Keratinocyte (primary cell): Measurements from ENCODE around the gene SMAD9. TPM values are rescaled to one million over a fixed set of nuclear protein-coding genes. Genes with fewer than 3 reads are reported as not detected.

ENCODE experiments used
- DNase-seq: peaks from one replicate; pipeline ENCODE4 v3.0.0-alpha.2; 2011; ENCODE audit warnings: low read depth, missing footprints, low spot score
- FAIRE-seq: peaks from 2 replicates; lab custom pipeline; 2011; peaks lifted over from hg19 to GRCh38; lab: Jason Lieb, UNC
- H2AFZ ChIP-seq: 2 replicates; pipeline ENCODE4 v1.6.0; 2012; ENCODE audit warnings: low read length, control low read depth, inconsistent platforms; ENCODE audit not compliant: control insufficient read depth
- H3K27ac ChIP-seq: 2 replicates; pipeline ENCODE4 v1.5.1; 2011; ENCODE audit warnings: low read length; ENCODE audit not compliant: control insufficient read depth, insufficient read depth
- H3K27me3 ChIP-seq: 3 replicates; pipeline ENCODE4 v1.6.0; 2011; ENCODE audit warnings: low read length; ENCODE audit not compliant: control insufficient read depth, insufficient read depth; ENCODE audit errors: extremely low read depth
- H3K36me3 ChIP-seq, 2 experiments: 2 replicates in 1 of 2; 3 replicates in 1 of 2; pipeline ENCODE4 v1.5.1; 2011; ENCODE audit warnings: low read length in 2 of 2, mild to moderate bottlenecking in 1 of 2; ENCODE audit not compliant: control insufficient read depth in 2 of 2, insufficient read depth in 2 of 2; ENCODE audit errors: extremely low read depth in 1 of 2
- H3K4me1 ChIP-seq: 3 replicates; pipeline ENCODE4 v1.5.1; 2011; ENCODE audit warnings: low read length; ENCODE audit not compliant: control insufficient read depth, insufficient read depth; ENCODE audit errors: extremely low read depth
- H3K4me2 ChIP-seq: 3 replicates; pipeline ENCODE4 v1.6.0; 2011; ENCODE audit warnings: low read depth, low read length; ENCODE audit not compliant: control insufficient read depth, insufficient read depth; ENCODE audit errors: extremely low read depth
- H3K4me3 ChIP-seq, 3 experiments: fragments of 200-600 bp in 1 of 3; sonication (generic) in 1 of 3; 2 replicates in 2 of 3; 3 replicates in 1 of 3; pipeline ENCODE4 v1.5.1; 2011 to 2016; ENCODE audit warnings: low read length in 3 of 3, mild to moderate bottlenecking in 3 of 3, control low read depth in 2 of 3, inconsistent platforms in 1 of 3, low read depth in 1 of 3, mixed read lengths in 1 of 3, mixed run types in 1 of 3, moderate library complexity in 1 of 3; ENCODE audit not compliant: control insufficient read depth in 2 of 3, insufficient read depth in 2 of 3; ENCODE audit errors: extremely low read depth in 1 of 3
- H3K79me2 ChIP-seq: 2 replicates; pipeline ENCODE4 v1.6.0; 2012; ENCODE audit warnings: low read length; ENCODE audit not compliant: control insufficient read depth, insufficient read depth
- H3K9ac ChIP-seq: 3 replicates; pipeline ENCODE4 v1.6.0; 2011; ENCODE audit warnings: low read length; ENCODE audit not compliant: control insufficient read depth, insufficient read depth; ENCODE audit errors: extremely low read depth
- H3K9me1 ChIP-seq: 3 replicates; pipeline ENCODE4 v1.6.0; 2011; ENCODE audit warnings: low read length; ENCODE audit not compliant: control insufficient read depth, insufficient read depth; ENCODE audit errors: extremely low read depth
- H3K9me3 ChIP-seq: 2 replicates; pipeline ENCODE4 v1.5.1; 2012; ENCODE audit warnings: low read depth, low read length; ENCODE audit not compliant: control insufficient read depth
- H4K20me1 ChIP-seq: 3 replicates; pipeline ENCODE4 v1.6.0; 2011; ENCODE audit warnings: low read length; ENCODE audit not compliant: control insufficient read depth, insufficient read depth; ENCODE audit errors: extremely low read depth
- EZH2 ChIP-seq: IDR thresholded peaks from one replicate; pipeline ENCODE4 v1.6.1; 2012; ENCODE audit warnings: inconsistent platforms, mild to moderate bottlenecking, low read length, moderate library complexity
- dilution Hi-C: fragments of 300-500 bp; cut with MboI; formaldehyde crosslinking; loops from one replicate; pipeline ENCODE4 v1.7.0; 2020; ENCODE audit warnings: low sequenced_read_pairs; ENCODE audit not compliant: extremely low pct_ligation_motif_present
- polyA plus RNA-seq, 5 experiments: library from polyadenylated mRNA; depleted of rRNA in 3 of 5; stranded (reverse) in 3 of 5; stranded (forward) in 1 of 5; unstranded in 1 of 5; fragments of >200 nt; gene quantifications; 1 replicate in 1 of 5; 2 replicates in 3 of 5; 3 replicates in 1 of 5; pipeline versions ENCODE4 v1.2.1 to v1.2.3, GENCODE V29; 2011 to 2012; ENCODE audit warnings: missing spikeins in 2 of 5, low read depth in 1 of 5, low replicate concordance in 1 of 5
- TF ChIP-seq, protein P1 (sequence below), 3 experiments: IDR thresholded peaks in 1 of 3; conservative IDR thresholded peaks in 1 of 3; optimal IDR thresholded peaks in 1 of 3; 2 replicates in 2 of 3; 3 replicates in 1 of 3; pipeline versions ENCODE3 to v1.5.1; 2011; ENCODE audit warnings: low read length in 3 of 3, mild to moderate bottlenecking in 3 of 3, moderate library complexity in 2 of 3, control low read depth in 1 of 3, inconsistent platforms in 1 of 3; ENCODE audit not compliant: insufficient read depth in 2 of 3; ENCODE audit errors: extremely low read depth in 1 of 3

SMAD9 gene
- polyA plus RNA-seq, 1 donor (not counting 4 experiments of a cell fraction or from before 2014, with no cell fraction given): 0.10 TPM

DNA sequence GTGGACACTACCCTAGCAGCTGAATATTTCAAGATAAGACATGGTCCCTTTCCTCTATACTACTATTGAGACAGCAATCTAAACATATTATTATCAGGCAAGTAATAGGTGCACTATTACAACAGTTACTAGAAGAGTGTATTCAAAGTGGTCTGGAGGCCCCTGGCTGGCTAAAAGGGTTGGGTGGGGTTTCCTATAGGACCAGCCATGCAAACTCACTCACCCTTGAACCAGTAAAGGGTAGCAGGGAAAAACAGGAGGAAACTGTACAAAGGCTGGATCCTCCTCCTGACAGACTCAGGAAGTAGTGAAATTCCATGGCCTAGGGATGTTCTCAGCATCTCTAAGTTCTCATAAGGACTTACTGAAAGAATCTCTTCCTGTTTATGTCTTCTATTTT, 7.7 kb downstream of the SMAD9 start:
- H3K4me2 ChIP-seq: no peak overlapping the region
- H3K4me1 ChIP-seq: no peaks in the 10 kb centered on the region
- no peak for DNase-seq
- TF ChIP-seq EZH2: no peak
- TF ChIP-seq, protein P1, sequence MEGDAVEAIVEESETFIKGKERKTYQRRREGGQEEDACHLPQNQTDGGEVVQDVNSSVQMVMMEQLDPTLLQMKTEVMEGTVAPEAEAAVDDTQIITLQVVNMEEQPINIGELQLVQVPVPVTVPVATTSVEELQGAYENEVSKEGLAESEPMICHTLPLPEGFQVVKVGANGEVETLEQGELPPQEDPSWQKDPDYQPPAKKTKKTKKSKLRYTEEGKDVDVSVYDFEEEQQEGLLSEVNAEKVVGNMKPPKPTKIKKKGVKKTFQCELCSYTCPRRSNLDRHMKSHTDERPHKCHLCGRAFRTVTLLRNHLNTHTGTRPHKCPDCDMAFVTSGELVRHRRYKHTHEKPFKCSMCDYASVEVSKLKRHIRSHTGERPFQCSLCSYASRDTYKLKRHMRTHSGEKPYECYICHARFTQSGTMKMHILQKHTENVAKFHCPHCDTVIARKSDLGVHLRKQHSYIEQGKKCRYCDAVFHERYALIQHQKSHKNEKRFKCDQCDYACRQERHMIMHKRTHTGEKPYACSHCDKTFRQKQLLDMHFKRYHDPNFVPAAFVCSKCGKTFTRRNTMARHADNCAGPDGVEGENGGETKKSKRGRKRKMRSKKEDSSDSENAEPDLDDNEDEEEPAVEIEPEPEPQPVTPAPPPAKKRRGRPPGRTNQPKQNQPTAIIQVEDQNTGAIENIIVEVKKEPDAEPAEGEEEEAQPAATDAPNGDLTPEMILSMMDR (optimal IDR thresholded peaks at IDR 0.05 in 1 of 3, IDR thresholded peaks at IDR 0.05 in 1 of 3, conservative IDR thresholded peaks at IDR 0.05 in 1 of 3; ENCODE audit: extremely low read depth in 1 of 3, insufficient read depth in 2 of 3, low read length in 3 of 3): no peak
- H3K9me3 ChIP-seq: no peaks in the 10 kb centered on the region
- no peaks in the 10 kb centered on the region for H3K9me1 ChIP-seq
- no peak overlapping the region for H3K4me3 ChIP-seq
- no peak overlapping the region for H2AFZ ChIP-seq
- peaks cover 3% of the 10 kb centered on the region for H3K27me3 ChIP-seq
- H3K79me2 ChIP-seq: no peaks in the 10 kb centered on the region
- H3K36me3 ChIP-seq: no peaks in the 10 kb centered on the region
- H3K27ac ChIP-seq: no peak overlapping the region
- no peak for FAIRE-seq
- H4K20me1 ChIP-seq: no peaks in the 10 kb centered on the region
- dilution Hi-C loops: no loop called here
- H3K9ac ChIP-seq: no peak overlapping the region

DNA sequence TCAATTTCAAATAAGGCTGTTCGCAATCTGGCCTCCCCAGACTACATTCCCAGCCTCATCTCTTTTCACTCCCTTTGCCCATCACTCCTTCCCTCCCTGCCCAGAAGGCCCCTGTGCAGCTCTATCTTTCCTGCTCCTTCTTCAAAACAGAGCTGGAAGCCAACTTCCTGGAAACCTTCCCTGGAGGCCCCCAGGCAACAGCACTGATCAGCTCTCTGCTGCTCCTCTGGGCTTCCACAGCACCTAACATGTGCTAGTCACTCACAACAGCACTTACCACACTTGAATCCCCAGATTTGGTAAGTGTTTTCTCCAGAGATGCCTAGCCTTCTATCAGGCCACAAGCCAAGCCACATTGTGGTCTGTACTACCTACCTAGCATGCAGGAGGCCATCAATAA, 9.5 kb downstream of the SMAD9 start:
- H3K79me2 ChIP-seq: no peaks in the 10 kb centered on the region
- no peaks in the 10 kb centered on the region for H3K9me1 ChIP-seq
- H3K9me3 ChIP-seq: no peaks in the 10 kb centered on the region
- H4K20me1 ChIP-seq: no peaks in the 10 kb centered on the region
- H3K27me3 ChIP-seq: no peaks in the 10 kb centered on the region
- no peak overlapping the region for H3K4me2 ChIP-seq
- FAIRE-seq: no peak
- dilution Hi-C loops: no loop called here
- no peaks in the 10 kb centered on the region for H3K4me1 ChIP-seq
- no peak overlapping the region for H2AFZ ChIP-seq
- H3K9ac ChIP-seq: no peak overlapping the region
- no peak overlapping the region for H3K27ac ChIP-seq
- no peaks in the 10 kb centered on the region for H3K36me3 ChIP-seq
- H3K4me3 ChIP-seq: no peak overlapping the region
- no peak for DNase-seq
- TF ChIP-seq, protein P1 (optimal IDR thresholded peaks at IDR 0.05 in 1 of 3, IDR thresholded peaks at IDR 0.05 in 1 of 3, conservative IDR thresholded peaks at IDR 0.05 in 1 of 3; ENCODE audit: extremely low read depth in 1 of 3, insufficient read depth in 2 of 3, low read length in 3 of 3): no peak
- TF ChIP-seq EZH2: no peak
